Natural killer cell treated with Interleukin-12 subunit alpha and Interleukin-12 subunit beta and Interleukin-15 and Interleukin-18, amount 100 ng/mL, for 72 hours (primary cell): ENCODE results near the gene ADAMTS2. TPM values are rescaled to one million over a fixed set of nuclear protein-coding genes. Genes with fewer than 3 reads are reported as not detected.
"Not testable (repeated sequence)": the region's sequence is repeated elsewhere in the genome, so short reads cannot be mapped to it uniquely, and the experiment has no call there.

Experiments used
- ATAC-seq, 2 donors: fragments of 150-1000 bp; cut with Tn5 transposase in 1 of 2; sonication (Bioruptor Pico), chemical (Tn5 transposase) in 1 of 2; 2 replicates each; pipeline ENCODE4 v1.10.0; 2021
- DNase-seq: peaks from one replicate; pipeline ENCODE4 v3.0.0; 2022; ENCODE audit warnings: low spot score
- H3K27ac Mint-ChIP-seq, 2 donors: 1 replicate in 1 of 2; 2 replicates in 1 of 2; pipeline ENCODE4 v1.8.0; 2022; ENCODE audit warnings: mixed read lengths in 2 of 2, mild to moderate bottlenecking in 1 of 2, moderate library complexity in 1 of 2
- H3K27me3 Mint-ChIP-seq, 2 donors: 1 replicate in 1 of 2; 2 replicates in 1 of 2; pipeline ENCODE4 v1.8.0; 2022; ENCODE audit warnings: mixed read lengths in 2 of 2
- H3K36me3 Mint-ChIP-seq: one replicate; pipeline ENCODE4 v1.8.0; 2022; ENCODE audit warnings: mixed read lengths
- H3K4me1 Mint-ChIP-seq, 2 donors: 1 replicate in 1 of 2; 2 replicates in 1 of 2; pipeline ENCODE4 v1.8.0; 2022; ENCODE audit warnings: low read depth in 2 of 2, mixed read lengths in 2 of 2, mild to moderate bottlenecking in 1 of 2
- H3K4me3 Mint-ChIP-seq: one replicate; pipeline ENCODE4 v1.8.0; 2022; ENCODE audit warnings: mixed read lengths
- H3K9me3 Mint-ChIP-seq: 2 replicates; pipeline ENCODE4 v1.8.0; 2022; ENCODE audit warnings: mixed read lengths
- total RNA-seq, 2 donors: library from RNA; stranded (reverse); gene quantifications; one replicate each; pipeline ENCODE4 v1.2.3, GENCODE V29; 2022

Gene ADAMTS2
- total RNA-seq, 2 donors from 2014 or later, result not detected

DNA sequence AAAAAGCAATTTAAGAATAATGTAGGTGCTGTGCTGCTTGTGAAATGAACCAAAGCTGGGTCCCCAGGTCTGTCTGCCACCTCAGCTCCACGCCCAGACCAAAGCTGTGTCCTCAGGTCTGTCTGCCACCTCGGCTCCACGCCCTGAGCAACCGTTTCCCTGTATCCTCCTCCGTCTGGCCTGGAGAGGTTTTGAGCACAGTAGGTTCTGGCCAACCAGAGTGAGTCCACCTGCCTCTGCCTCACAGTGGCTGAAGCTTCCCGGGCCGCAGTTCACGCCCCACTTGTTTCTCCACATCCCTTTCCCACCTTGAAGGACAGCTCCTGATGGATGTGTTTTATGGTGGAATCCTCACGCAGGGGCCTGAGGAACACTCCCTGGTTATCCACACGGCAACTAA, 120.5 kb downstream of the ADAMTS2 start:
- Mint-ChIP-seq H3K36me3 (no peaks in the 10 kb centered on the region), H3K9me3 (peaks cover 6% of the 10 kb centered on the region), H3K27ac (no peak overlapping the region), H3K4me1 (no peaks in the 10 kb centered on the region), H3K27me3 (no peaks in the 10 kb centered on the region), H3K4me3 (no peak overlapping the region)
- ATAC-seq (no peak), DNase-seq (no peak)

- Mint-ChIP-seq H3K27me3 (no peaks in the 10 kb centered on the region), H3K36me3 (no peaks in the 10 kb centered on the region)
These were observed 121.3 kb downstream of the ADAMTS2 start for GRCh38 chr5:179223961-179224360.

DNA sequence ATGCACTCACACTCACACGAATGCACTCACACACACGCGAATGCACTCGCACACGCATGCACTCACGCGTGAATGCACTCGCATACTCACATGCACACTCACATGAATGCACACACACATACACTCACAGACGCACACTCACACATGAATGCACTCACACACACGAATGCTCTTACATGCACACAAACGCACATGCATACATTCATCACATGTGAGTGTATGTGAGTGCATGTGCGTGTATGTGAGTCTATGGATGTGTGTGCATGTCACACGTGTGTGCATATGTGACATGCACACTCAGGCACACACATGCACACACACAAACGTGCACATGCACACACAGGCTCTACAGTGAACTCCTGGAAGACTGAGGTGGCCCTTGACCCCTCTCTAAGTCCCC, 121.7 kb downstream of the ADAMTS2 start:
- no peak for DNase-seq
- no peak for ATAC-seq
- H3K27me3 Mint-ChIP-seq, result no peaks in the 10 kb centered on the region
- H3K27ac Mint-ChIP-seq, result no peak overlapping the region
- no peaks in the 10 kb centered on the region for H3K36me3 Mint-ChIP-seq
- H3K4me3 Mint-ChIP-seq, result no peak overlapping the region
- H3K9me3 Mint-ChIP-seq, result peaks cover 6% of the 10 kb centered on the region
- no peaks in the 10 kb centered on the region for H3K4me1 Mint-ChIP-seq

More at GRCh38 chr5:179223961-179224360, 121.3 kb downstream of the ADAMTS2 start:
- DNase-seq, result no peak
- Mint-ChIP-seq H3K4me3 (no peak overlapping the region), H3K9me3 (peaks cover 6% of the 10 kb centered on the region), H3K4me1 (no peaks in the 10 kb centered on the region), H3K27ac (no peak overlapping the region)
- ATAC-seq, result no peak

DNA sequence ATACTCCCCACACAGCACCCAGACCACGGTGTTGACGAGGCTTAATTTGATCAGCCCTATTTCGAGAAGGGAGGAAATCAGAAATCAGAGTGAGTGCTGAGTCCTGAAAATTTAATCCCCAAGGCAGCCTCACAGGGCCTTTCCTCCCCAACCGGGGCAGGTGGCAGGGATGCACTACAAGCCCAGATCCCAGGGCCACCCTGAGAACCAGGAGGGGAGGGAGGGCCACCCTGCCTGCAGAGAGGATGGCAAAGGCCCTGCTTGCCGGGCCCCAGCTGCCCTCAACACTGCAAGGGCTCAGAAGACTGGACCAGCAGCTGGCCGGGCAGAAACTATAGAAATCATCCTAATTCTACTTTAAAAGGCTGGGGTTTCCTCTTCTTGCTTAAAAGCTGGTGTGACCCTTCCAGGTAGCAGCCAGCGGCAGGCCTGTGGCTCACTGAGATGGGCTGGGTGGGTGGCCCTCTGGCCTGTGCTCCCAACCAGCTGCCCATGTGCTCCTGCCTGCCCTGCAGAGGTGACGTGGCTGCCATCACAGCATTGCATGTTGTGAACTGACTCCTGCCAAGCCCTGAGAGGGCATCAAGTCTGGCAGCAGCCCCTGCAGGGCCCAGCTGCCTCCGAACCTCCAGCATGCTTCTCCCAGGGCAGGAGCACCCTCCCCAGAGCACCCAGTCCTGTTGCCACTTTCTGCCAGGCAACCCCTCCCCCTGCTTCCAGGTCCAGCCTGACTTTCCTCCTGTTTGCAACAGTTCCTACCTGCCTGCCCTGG, 122.8 kb downstream of the ADAMTS2 start:
- Mint-ChIP-seq H3K9me3 (peaks cover 6% of the 10 kb centered on the region), H3K4me1 (no peaks in the 10 kb centered on the region), H3K36me3 (no peaks in the 10 kb centered on the region), H3K27ac (no peak overlapping the region), H3K27me3 (no peaks in the 10 kb centered on the region), H3K4me3 (no peak overlapping the region)
- ATAC-seq (no peak), DNase-seq (no peak)

DNA sequence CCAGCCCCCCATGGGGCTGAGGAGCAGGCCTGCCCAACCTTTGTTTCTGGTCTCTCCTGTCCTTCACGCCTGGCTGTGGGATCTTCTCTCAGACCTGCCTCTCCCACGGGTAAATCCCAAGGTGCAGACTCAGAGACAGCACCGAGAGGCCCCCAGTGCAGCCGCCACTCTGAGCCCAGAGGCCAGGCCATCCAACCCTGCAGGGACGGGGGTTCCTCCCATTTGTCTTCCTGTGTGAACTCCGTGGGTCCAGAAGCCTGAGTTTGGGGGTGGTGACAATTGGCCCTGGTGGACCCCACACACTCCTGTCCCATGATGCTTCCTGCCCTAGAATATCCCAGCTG, 123.4 kb downstream of the ADAMTS2 start:
- no peak overlapping the region for H3K4me3 Mint-ChIP-seq
- no peaks in the 10 kb centered on the region for H3K4me1 Mint-ChIP-seq
- H3K27ac Mint-ChIP-seq, result no peak overlapping the region
- no peaks in the 10 kb centered on the region for H3K36me3 Mint-ChIP-seq
- DNase-seq (no peak), ATAC-seq (no peak)
- H3K27me3 Mint-ChIP-seq, result no peaks in the 10 kb centered on the region
- H3K9me3 Mint-ChIP-seq, result peaks cover 6% of the 10 kb centered on the region

DNA sequence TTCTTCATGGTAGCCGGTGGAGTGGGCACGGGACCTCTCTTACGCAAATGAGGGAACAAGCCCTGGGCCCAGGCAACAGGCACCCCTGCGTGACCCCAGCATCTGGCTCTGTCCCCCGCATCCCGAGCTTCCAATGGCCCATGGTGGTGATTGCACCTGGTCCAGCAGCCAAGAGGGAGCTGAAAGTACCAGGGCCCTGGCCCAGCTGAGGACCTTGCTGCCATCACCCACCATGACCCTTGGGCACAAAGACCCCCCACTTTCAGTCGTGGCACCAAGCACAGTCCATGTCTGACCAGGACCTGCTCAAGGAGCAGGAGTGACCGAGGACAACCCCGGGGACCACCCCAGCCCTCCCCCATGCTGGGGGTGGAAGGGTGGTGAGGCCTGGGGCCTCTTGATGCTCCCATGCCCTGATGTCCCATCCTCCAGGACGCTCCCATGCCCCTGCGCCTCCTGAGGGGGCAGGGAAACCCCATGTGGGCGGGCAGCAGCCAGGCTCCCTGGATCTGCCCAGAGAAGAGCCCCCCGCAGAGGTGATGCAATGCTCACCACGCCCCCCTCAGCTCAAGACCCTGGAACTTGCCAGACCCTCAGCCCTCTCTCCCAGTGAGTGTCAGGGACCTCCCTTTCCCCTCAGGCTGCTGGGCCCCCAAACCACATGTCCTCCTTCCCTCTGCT, 123.9 kb downstream of the ADAMTS2 start:
- ATAC-seq (no peak), DNase-seq (no peak)
- Mint-ChIP-seq H3K27me3 (no peaks in the 10 kb centered on the region), H3K27ac (no peak overlapping the region), H3K9me3 (peaks cover 6% of the 10 kb centered on the region), H3K4me3 (no peak overlapping the region), H3K4me1 (no peaks in the 10 kb centered on the region), H3K36me3 (no peaks in the 10 kb centered on the region)

GRCh38 chr5:179220716-179221115, 124.5 kb downstream of the ADAMTS2 start:
- no peaks in the 10 kb centered on the region for H3K27me3 Mint-ChIP-seq
- no peak for DNase-seq
- no peak overlapping the region for H3K4me3 Mint-ChIP-seq
- no peak overlapping the region for H3K27ac Mint-ChIP-seq
- H3K36me3 Mint-ChIP-seq, result no peaks in the 10 kb centered on the region
- no peaks in the 10 kb centered on the region for H3K4me1 Mint-ChIP-seq
- peaks cover 6% of the 10 kb centered on the region for H3K9me3 Mint-ChIP-seq
- ATAC-seq, result no peak

DNA sequence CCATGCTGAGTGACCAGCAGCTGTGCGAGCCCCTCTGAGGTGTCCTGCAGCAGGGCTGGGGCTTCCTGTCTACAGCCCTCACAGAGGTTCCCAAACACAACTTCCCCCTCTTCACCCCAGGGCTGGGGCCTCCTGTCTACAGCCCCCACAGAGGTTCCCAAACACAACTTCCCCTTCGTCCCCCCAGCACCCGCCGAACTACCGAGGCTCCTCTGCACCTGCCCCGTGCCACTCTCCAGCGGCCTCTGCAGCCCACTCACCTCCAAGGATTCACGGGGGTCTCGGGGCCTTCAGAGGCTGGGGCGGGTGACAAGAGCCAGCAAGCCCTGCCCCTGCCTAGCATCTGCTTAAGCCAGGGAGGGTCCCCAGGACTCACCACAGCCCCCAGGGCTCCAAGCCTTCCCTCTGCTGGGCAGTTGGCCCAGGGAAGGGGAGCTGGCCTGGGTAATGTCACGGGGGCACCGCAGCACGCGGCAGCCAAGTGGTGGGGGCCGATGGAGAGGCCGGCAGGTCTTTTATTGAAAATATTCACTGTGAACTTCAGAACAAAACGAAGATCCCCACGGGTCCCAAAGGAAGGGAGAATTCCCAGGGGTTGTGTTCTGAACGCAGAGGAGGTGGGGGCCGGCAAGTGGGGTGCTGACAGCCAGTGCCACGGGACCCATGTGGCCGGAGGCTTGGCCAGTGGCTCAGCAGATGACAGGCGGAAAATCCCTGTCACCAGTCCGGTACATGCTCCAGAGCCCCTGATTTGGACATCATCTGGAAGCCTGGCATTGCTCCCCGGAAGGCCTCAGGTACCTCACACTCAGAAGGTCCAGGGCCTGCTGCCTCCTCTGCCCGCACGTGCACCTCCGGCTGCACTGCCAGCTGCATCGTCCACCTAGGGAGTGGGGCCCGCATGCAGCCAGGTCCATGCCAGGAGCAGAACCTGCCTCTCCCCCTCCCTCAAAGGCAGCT, 125.3 kb downstream of the ADAMTS2 start:
- no peaks in the 10 kb centered on the region for H3K4me1 Mint-ChIP-seq
- no peak for ATAC-seq

DNA sequence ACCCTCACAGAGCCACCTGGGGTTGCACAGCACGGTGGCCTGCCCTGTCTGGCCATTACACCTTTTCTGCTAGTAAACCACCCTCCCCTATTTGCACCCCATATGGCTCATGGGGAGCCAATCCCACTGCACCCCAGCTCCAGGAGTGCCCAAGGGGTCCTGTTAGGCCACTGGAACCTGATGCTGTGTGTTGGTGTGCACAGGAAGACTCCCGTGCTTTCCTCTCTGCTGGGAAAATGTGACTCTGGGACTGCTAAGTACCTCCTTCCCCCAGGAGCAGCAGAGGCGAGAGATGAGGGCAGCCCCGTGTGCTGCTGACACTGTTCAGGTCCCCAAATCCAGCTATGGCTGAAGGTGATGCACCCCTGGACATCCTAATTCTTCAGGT, 126.3 kb downstream of the ADAMTS2 start:
- H3K27ac Mint-ChIP-seq, result no peak overlapping the region

More for the DNA sequence above, 125.3 kb downstream of the ADAMTS2 start:
- peaks cover 6% of the 10 kb centered on the region for H3K9me3 Mint-ChIP-seq
- H3K4me3 Mint-ChIP-seq, result no peak overlapping the region
- no peaks in the 10 kb centered on the region for H3K27me3 Mint-ChIP-seq
- H3K36me3 Mint-ChIP-seq, result no peaks in the 10 kb centered on the region
- no peak overlapping the region for H3K27ac Mint-ChIP-seq
- DNase-seq, result no peak

DNA sequence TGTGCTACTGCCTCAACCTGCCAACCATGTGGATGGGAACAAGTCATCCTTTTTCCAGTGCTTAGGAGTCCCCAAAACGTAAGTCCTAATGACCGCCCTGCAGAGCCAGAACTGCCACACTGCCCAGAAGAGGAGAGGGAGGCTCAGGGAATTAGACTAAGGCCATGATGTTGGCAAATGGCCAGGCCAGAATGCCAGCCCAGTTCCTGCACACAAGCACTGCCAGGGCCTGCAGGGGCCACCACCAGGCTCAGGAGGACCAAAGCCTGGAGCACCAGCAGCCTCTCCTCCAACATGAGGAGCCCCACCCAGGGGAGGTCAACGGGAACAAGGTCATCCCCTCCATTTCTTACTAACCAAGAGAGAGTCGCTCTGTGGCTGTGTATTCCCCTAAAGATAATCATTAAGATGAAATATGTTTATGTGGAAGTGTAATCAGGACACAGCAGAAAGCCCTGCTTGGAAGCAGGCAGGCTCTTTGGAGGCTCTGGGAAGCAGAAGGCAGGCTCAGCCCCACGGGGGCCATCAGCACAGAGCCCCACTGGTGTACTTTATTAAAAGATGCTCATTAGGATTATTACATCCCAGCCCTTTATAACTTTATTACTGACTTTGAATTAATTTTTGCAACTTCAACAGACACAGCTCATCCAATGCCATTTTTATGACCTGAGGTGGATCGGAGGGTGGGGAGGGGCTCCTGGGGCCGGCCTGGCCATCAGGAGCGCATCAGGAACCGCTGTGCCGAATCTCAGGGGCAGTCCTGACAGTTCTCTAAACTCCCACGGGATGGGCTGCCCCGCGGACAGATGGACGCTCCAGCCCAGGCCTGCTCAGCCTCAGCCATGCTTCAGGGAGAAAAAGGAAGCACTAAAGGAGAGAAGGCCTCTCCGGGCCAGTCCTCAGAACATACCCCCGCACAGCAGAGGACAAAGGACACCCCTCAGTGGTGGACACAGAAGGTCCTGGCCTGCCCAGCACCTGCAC, 127.0 kb downstream of the ADAMTS2 start:
- no peaks in the 10 kb centered on the region for H3K27me3 Mint-ChIP-seq
- H3K9me3 Mint-ChIP-seq, result peaks cover 4% of the 10 kb centered on the region
- no peaks in the 10 kb centered on the region for H3K4me1 Mint-ChIP-seq
- ATAC-seq (no peak), DNase-seq (no peak)
- H3K4me3 Mint-ChIP-seq, result no peak overlapping the region
- no peak overlapping the region for H3K27ac Mint-ChIP-seq
- no peaks in the 10 kb centered on the region for H3K36me3 Mint-ChIP-seq

More for the DNA sequence above, 126.3 kb downstream of the ADAMTS2 start:
- DNase-seq, result no peak
- Mint-ChIP-seq H3K36me3 (no peaks in the 10 kb centered on the region), H3K4me3 (no peak overlapping the region), H3K4me1 (no peaks in the 10 kb centered on the region), H3K9me3 (peaks cover 6% of the 10 kb centered on the region), H3K27me3 (no peaks in the 10 kb centered on the region)
- no peak for ATAC-seq

DNA sequence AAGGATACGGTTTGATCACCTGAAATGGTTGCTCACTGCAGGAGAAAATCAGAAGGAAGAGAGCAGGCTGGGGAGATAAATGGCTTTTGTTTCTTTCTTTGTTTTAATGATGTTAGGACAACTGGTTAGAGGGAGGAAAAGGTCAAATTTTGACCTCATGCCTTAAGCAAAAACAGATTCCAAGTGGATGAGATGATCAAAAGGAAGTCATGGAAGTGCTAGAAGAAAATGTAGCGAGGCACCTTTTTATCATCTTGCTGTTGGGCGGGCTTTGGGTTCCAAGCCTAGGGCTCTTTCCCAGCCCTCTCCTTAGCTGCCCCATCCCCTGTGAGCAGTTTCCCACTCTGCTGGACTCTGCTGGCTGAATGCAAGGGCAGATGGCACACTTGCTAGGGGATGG, 127.9 kb downstream of the ADAMTS2 start:
- Mint-ChIP-seq H3K36me3 (no peaks in the 10 kb centered on the region), H3K4me1 (no peaks in the 10 kb centered on the region), H3K9me3 (no peaks in the 10 kb centered on the region), H3K27ac (no peak overlapping the region), H3K27me3 (no peaks in the 10 kb centered on the region), H3K4me3 (no peak overlapping the region)
- no peak for ATAC-seq
- no peak for DNase-seq

GRCh38 chr5:179216381-179216780, 128.9 kb downstream of the ADAMTS2 start:
- DNase-seq, H3K4me3 Mint-ChIP-seq, H3K27me3 Mint-ChIP-seq, H3K27ac Mint-ChIP-seq, H3K4me1 Mint-ChIP-seq, ATAC-seq, H3K36me3 Mint-ChIP-seq, H3K9me3 Mint-ChIP-seq: not testable (repeated sequence)

DNA sequence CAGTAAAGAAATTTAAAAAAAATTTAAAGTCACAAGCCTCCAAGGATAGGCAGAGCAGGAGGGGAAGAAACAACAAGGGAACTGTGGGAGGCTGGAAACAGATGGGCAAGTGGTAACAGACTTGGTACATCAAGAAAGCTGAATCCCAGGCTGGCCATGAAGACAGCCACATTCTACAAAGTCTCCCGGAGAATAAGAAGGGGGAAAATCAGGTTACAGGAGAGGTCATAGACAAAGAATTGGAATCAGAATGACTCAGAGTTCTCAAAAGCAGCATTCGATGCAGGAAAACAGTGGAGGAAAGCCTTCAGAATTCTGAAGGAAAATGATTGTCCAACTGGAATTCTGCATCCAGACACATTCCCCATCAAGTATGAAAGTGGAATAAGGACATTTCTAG, 129.7 kb downstream of the ADAMTS2 start:
- Mint-ChIP-seq H3K27ac (no peak overlapping the region), H3K9me3 (no peaks in the 10 kb centered on the region), H3K4me3 (no peak overlapping the region), H3K4me1 (no peaks in the 10 kb centered on the region), H3K27me3 (no peaks in the 10 kb centered on the region), H3K36me3 (no peaks in the 10 kb centered on the region)
- ATAC-seq (no peak), DNase-seq (no peak)
